ENCODE results near the gene ACAN.

DNA sequence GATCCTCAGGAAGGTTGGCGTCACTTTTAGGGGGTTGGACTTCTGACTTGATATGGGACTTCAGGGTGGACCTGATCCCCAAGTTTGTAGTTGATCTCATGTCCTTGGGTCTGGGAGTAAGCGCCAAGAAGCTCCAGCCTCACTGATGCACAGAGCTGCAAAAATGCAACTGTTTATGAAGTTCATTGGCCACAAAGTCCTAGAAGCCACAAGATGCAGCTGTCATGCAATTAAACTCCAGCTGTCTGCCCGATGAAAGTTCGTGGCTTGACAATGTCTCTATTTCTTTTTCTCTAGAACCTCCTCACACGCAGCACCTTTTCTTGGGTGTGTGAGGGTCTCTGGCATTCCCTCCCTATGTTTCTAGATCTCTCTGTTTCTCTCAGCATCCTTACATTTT lies 9.2 kb upstream of the ACAN start:
- no peak for TF ChIP-seq ZFP30 (CRISPR knock-in tag; IDR thresholded peaks at IDR 0.05)
- TF ChIP-seq, protein P1, sequence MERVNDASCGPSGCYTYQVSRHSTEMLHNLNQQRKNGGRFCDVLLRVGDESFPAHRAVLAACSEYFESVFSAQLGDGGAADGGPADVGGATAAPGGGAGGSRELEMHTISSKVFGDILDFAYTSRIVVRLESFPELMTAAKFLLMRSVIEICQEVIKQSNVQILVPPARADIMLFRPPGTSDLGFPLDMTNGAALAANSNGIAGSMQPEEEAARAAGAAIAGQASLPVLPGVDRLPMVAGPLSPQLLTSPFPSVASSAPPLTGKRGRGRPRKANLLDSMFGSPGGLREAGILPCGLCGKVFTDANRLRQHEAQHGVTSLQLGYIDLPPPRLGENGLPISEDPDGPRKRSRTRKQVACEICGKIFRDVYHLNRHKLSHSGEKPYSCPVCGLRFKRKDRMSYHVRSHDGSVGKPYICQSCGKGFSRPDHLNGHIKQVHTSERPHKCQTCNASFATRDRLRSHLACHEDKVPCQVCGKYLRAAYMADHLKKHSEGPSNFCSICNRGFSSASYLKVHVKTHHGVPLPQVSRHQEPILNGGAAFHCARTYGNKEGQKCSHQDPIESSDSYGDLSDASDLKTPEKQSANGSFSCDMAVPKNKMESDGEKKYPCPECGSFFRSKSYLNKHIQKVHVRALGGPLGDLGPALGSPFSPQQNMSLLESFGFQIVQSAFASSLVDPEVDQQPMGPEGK (CRISPR knock-in tag; IDR thresholded peaks at IDR 0.05; ENCODE audit: borderline replicate concordance) = no peak
- TF ChIP-seq CREB5 (CRISPR knock-in tag; IDR thresholded peaks at IDR 0.05; ENCODE audit: low read depth) = no peak
- TF ChIP-seq ZNF8 (CRISPR knock-in tag; IDR thresholded peaks at IDR 0.05) = no peak
